Ovary (tissue), 3 donors: Measurements from ENCODE around the gene XPNPEP3.

Experiments
- CTCF ChIP-seq, 3 donors: fragments of 450-650 bp in 2 of 3; fragments of 200-600 bp in 1 of 3; IDR thresholded peaks; one replicate each; pipeline versions ENCODE4 v1.5.1 to v1.8.0; 2016 to 2022; ENCODE audit warnings: antibody characterized with exemption in 3 of 3, mild to moderate bottlenecking in 1 of 3
- POLR2A ChIP-seq: fragments of 450-650 bp; IDR thresholded peaks from one replicate; pipeline ENCODE4 v1.6.1; 2017; ENCODE audit warnings: antibody characterized with exemption, mild to moderate bottlenecking, moderate library complexity
- donor health status: DM: no; HTN: no; CAD: no.

GRCh38 chr22:40817737-40818136 lies 39.2 kb upstream of the XPNPEP3 start:
- TF ChIP-seq CTCF (IDR thresholded peaks at IDR 0.05) (no peak), POLR2A (no peak)
